Heart right ventricle (tissue), 16 donors: ENCODE data around the gene KLHL40. TPM values are rescaled to one million over a fixed set of nuclear protein-coding genes. Genes with fewer than 3 reads are reported as not detected.
A peak's percentile ranks its signal among the peaks of the same experiment; 100 is the strongest.

ENCODE experiments used
- ATAC-seq, 8 donors: fragments of 200-7000 bp; cut with Tn5 transposase; one replicate each; pipeline ENCODE4 v1.9.1; 2020; ENCODE audit warnings: mild to moderate bottlenecking in 8 of 8, moderate library complexity in 8 of 8, moderate number of reproducible peaks in 1 of 8
- DNase-seq, 2 donors: peaks; one replicate each; pipeline ENCODE4 v3.0.0-alpha.2; 2020
- H3K27ac ChIP-seq, 10 donors: fragments of 200-600 bp; sonication (generic) in 2 of 10; one replicate each; pipeline versions ENCODE4 v1.5.0 to v1.8.0; 2020 to 2022; ENCODE audit warnings: mild to moderate bottlenecking in 3 of 10
- H3K27me3 ChIP-seq, 7 donors: fragments of 200-600 bp; one replicate each; pipeline ENCODE4 v1.8.0; 2021 to 2022; ENCODE audit warnings: mild to moderate bottlenecking in 2 of 7
- H3K36me3 ChIP-seq, 9 donors: fragments of 200-600 bp; sonication (generic) in 1 of 9; one replicate each; pipeline versions ENCODE4 v1.5.0 to v1.8.0; 2020 to 2022; ENCODE audit warnings: mild to moderate bottlenecking in 2 of 9
- H3K4me1 ChIP-seq, 9 donors: fragments of 200-600 bp; sonication (generic) in 1 of 9; one replicate each; pipeline versions ENCODE4 v1.5.0 to v1.8.0; 2020 to 2022; ENCODE audit warnings: mild to moderate bottlenecking in 4 of 9
- H3K4me3 ChIP-seq, 10 donors: fragments of 200-600 bp; sonication (generic) in 2 of 10; one replicate each; pipeline versions ENCODE4 v1.5.0 to v1.8.0; 2020 to 2022; ENCODE audit warnings: mild to moderate bottlenecking in 7 of 10, moderate library complexity in 2 of 10
- H3K9me3 ChIP-seq, 11 donors: fragments of 200-600 bp in 10 of 11; sonication (generic) in 2 of 11; one replicate each; pipeline versions ENCODE4 v1.5.0 to v1.8.0; 2013 to 2022; ENCODE audit warnings: mild to moderate bottlenecking in 2 of 11, control low read depth in 1 of 11, moderate library complexity in 1 of 11
- WGBS, 2 donors: extraction: QIAGEN DNeasy Blood & Tissue Kit; methylation state at CpG; one replicate each; pipeline ENCODE4 v1.1.7; 2013; ENCODE audit warnings: inconsistent platforms in 1 of 2; 5-methylcytosine and 5-hydroxymethylcytosine counted together
- intact Hi-C, 10 donors: fragments of 100-400 bp; cut with DNase I; formaldehyde crosslinking; loops; one replicate each; pipeline versions ENCODE4 v1.11.1 to v1.14.2; 2022
- polyA plus RNA-seq, 2 donors: library from polyadenylated mRNA; stranded (reverse); fragments of 200-250 nt; gene quantifications; one replicate each; pipeline ENCODE4 v1.2.3, GENCODE V29; 2013
- total RNA-seq, 10 donors: library from RNA; stranded (reverse); fragmentation: NEBNext Ultra II Directional in 3 of 10; extraction: Animal tissue kit (Norgen Biotek cat#: 25700) in 3 of 10; gene quantifications; one replicate each; pipeline versions ENCODE4 v1.2.1 to v1.2.4, GENCODE V29; 2021 to 2023
- TF ChIP-seq, protein P1 (sequence below), 9 donors: fragments of 200-600 bp; sonication (generic) in 2 of 9; IDR thresholded peaks; one replicate each; pipeline versions ENCODE4 v1.5.0 to v1.8.0; 2021 to 2022; ENCODE audit warnings: antibody characterized with exemption in 9 of 9, mild to moderate bottlenecking in 5 of 9, moderate library complexity in 1 of 9
- donor health status: Arrhythmogenic right ventricular cardiomyopathy.
- donor health status: ischemic (EF 13 %, LVEDD 7.1; RV severe dilation, severe dysfunction).
- donor health status: healthy with polysubstance abuse.
- donor health status: DM: no; HTN: yes; CAD: no.
- donor health status: DM: no; HTN: no; CAD: no.
- donor health status: ischemic (EF 25% LVEDD 6.9; RV normal size, moderate dysfunction).
- donor health status: ischemic (EF 25% LVEDD 5.7; RV mildly dilated, moderate dysfunction).
- donor health status: healthy.
- donor health status: DM: yes; HTN: yes; CAD: no.
- donor health status: Ischemic cardiomyopathy.
- donor health status: ischemic (EF 35%, LVEDD 5.7; RV mildly dilated, moderate dysfunction).
- donor health status: nonischemic (EF 11% LVEDD 7.7; RV severe dilation, severe dysfunction).
- donor health status: DM: yes; HTN: yes; CAD: no.
- donor health status: PGD.
- donor health status: ischemic (EF 29% LVEDD 5.4; RV normal size, mild dysfunction).
- donor health status: nonischemic (EF 23%, LVEDD 6.1; RV moderate dilation, normal function).

Gene KLHL40
- total and polyA plus RNA-seq, 12 donors, result 0.26 to 8.3 (median 0.85) TPM

DNA sequence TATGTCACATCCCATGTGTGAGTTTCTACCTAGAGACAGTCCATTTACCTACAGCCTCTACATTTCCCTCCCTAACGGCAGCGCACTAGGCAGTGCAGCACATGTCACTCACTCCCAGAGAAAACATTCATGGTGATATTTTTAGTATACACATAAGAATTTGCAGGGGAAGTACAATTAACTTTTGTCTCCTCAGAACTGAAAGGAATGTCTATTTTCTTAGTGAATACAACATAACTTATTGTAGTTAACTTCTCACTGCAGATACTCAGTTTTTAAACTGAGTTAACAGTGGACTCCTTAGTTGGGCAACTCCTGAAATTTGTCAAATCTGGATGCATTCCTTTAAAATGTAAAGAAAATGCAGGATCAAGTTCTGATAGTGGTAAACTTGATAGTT lies 36.3 kb upstream of the KLHL40 start:
- no peak for ATAC-seq
- TF ChIP-seq, protein P1, sequence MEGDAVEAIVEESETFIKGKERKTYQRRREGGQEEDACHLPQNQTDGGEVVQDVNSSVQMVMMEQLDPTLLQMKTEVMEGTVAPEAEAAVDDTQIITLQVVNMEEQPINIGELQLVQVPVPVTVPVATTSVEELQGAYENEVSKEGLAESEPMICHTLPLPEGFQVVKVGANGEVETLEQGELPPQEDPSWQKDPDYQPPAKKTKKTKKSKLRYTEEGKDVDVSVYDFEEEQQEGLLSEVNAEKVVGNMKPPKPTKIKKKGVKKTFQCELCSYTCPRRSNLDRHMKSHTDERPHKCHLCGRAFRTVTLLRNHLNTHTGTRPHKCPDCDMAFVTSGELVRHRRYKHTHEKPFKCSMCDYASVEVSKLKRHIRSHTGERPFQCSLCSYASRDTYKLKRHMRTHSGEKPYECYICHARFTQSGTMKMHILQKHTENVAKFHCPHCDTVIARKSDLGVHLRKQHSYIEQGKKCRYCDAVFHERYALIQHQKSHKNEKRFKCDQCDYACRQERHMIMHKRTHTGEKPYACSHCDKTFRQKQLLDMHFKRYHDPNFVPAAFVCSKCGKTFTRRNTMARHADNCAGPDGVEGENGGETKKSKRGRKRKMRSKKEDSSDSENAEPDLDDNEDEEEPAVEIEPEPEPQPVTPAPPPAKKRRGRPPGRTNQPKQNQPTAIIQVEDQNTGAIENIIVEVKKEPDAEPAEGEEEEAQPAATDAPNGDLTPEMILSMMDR (IDR thresholded peaks at IDR 0.05), result no peak
- Histone ChIP-seq H3K27me3 (no peaks in the 10 kb centered on the region), H3K27ac (peak overlapping the region in 1 of 10 donors; percentile 93), H3K36me3 (peaks cover 0 to 71% (median 27%) of the 10 kb centered on the region in 9 donors), H3K4me1 (peaks cover 17 to 63% (median 49%) of the 10 kb centered on the region in 9 donors), H3K4me3 (no peak overlapping the region), H3K9me3 (no peaks in the 10 kb centered on the region)
- intact Hi-C loops, result no loop called here
- 35 to 49% methylated on average over 2 of the region's 2 CpGs for WGBS, 2 donors
- no peak for DNase-seq

GRCh38 chr3:42649783-42650182 lies 35.6 kb upstream of the KLHL40 start:
- DNase-seq, result no peak
- Histone ChIP-seq H3K27me3 (no peaks in the 10 kb centered on the region), H3K4me1 (peaks cover 17 to 64% (median 49%) of the 10 kb centered on the region in 9 donors), H3K4me3 (no peak overlapping the region), H3K27ac (peak overlapping the region in 2 of 10 donors; percentile 3 to 93), H3K36me3 (peaks cover 0 to 63% (median 19%) of the 10 kb centered on the region in 9 donors), H3K9me3 (no peaks in the 10 kb centered on the region)
- intact Hi-C loops, result loop anchor here in 7 of 10 donors (5.0 to 10.0 kb wide), 7 partner anchors 47 to 98 kb away; partner anchors contain the start of genes NKTR (in 4 of the 7) and SEC22C (in 2 of the 7)
- TF ChIP-seq, protein P1 (IDR thresholded peaks at IDR 0.05), result no peak
- 80 to 83% methylated on average over 4 of the region's 4 CpGs for WGBS, 2 donors
- ATAC-seq, result no peak

DNA sequence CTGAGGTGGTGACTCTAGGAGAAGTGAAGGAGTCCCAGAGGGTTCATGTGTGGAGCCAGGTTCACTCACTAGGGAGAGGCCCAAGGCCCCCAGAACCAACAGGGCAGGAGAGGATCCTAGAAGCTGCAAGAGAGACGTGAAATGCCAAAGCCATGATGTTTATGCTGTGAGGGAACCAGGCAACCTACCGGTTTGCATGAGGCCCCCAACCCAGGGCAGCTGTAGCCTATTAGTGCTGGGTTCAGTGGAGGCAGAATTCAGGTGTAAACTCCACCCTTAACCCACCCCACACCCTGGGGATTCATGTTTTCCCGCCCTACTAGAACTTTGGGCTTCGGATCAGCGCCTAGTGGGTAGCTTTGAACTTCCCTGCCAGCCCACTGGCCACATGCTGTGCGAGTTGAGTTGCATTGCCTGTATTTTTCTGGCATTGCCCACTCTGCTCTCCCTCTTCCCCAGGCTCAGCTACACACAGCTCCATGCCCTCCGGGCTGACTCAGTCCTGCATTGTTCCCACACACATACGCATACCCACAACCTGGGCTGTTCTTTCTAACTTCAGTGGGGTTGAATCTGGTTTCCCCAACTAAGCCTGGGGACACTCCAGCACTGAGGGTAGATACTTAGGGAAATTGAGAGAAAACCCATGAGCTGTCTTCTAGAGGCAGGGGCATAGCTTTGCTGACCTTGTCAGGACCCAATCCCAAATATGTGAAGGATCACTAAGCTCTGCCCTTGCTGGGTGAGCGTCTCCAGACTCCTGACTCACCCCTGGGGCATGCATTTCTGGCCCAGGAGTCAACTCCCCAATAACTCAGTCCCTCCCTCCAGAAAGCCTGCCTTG lies 33.9 kb upstream of the KLHL40 start:
- ATAC-seq, result no peak
- no peak for DNase-seq
- intact Hi-C loops, result loop anchor here in 7 of 10 donors (2.0 to 10.0 kb wide), 8 partner anchors 49 to 96 kb away; partner anchors contain the start of genes NKTR (in 4 of the 7) and SEC22C (in 2 of the 7)
- no peaks in the 10 kb centered on the region for H3K9me3 ChIP-seq
- WGBS, 2 donors, result 80 to 82% methylated on average over 9 of the region's 9 CpGs
- TF ChIP-seq, protein P1 (IDR thresholded peaks at IDR 0.05), result no peak
- peak overlapping the region in 4 of 10 donors; percentile 75 to 95 (median 86) for H3K4me3 ChIP-seq
- peaks cover 20 to 81% (median 64%) of the 10 kb centered on the region in 9 donors for H3K4me1 ChIP-seq
- peak overlapping the region in 8 of 10 donors; percentile 24 to 99 (median 94) for H3K27ac ChIP-seq
- no peaks in the 10 kb centered on the region for H3K27me3 ChIP-seq
- peaks cover 0 to 46% (median 5%) of the 10 kb centered on the region in 9 donors for H3K36me3 ChIP-seq

DNA sequence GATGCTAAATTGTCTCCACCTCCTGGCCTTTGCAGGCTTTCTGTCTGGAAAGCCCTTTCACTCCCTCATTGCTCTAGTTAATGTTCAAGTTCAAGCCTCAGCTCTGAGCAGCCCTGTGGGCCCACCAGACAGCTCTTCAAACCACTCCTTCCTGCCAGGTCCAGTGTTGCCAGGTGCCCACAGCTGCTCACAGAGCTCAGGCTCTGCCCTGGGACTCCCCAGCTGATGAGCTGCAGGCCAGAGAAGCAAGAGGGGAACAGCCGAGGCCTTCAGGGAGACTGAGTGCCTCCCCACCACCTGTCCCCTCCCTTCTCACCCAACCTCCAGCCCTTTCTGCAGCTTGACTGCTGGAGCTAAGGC lies 33.1 kb upstream of the KLHL40 start:
- TF ChIP-seq, protein P1 (IDR thresholded peaks at IDR 0.05), result no peak
- H3K36me3 ChIP-seq, result peaks cover 0 to 38% (median 0%) of the 10 kb centered on the region in 9 donors
- peaks cover 20 to 89% (median 64%) of the 10 kb centered on the region in 9 donors for H3K4me1 ChIP-seq
- WGBS, 2 donors, result 11 to 41% methylated on average over 1 of the region's 1 CpG
- no peak for DNase-seq
- no peaks in the 10 kb centered on the region for H3K27me3 ChIP-seq
- H3K4me3 ChIP-seq, result peak overlapping the region in 9 of 10 donors; percentile 68 to 98 (median 78)
- intact Hi-C loops, result loop anchor here in 7 of 10 donors (2.0 to 10.0 kb wide), 8 partner anchors 50 to 95 kb away; partner anchors contain the start of genes NKTR (in 4 of the 7) and SEC22C (in 2 of the 7)
- ATAC-seq, result no peak
- peak overlapping the region; percentile 88 to 99 (median 95) for H3K27ac ChIP-seq
- H3K9me3 ChIP-seq, result no peaks in the 10 kb centered on the region
